ENCODE results near the gene PAPSS2.
A peak's percentile ranks its signal among the peaks of the same experiment; 100 is the strongest.
"Not testable (repeated sequence)": the region's sequence is repeated elsewhere in the genome, so short reads cannot be mapped to it uniquely, and the experiment has no call there.

PAPSS2 gene

DNA sequence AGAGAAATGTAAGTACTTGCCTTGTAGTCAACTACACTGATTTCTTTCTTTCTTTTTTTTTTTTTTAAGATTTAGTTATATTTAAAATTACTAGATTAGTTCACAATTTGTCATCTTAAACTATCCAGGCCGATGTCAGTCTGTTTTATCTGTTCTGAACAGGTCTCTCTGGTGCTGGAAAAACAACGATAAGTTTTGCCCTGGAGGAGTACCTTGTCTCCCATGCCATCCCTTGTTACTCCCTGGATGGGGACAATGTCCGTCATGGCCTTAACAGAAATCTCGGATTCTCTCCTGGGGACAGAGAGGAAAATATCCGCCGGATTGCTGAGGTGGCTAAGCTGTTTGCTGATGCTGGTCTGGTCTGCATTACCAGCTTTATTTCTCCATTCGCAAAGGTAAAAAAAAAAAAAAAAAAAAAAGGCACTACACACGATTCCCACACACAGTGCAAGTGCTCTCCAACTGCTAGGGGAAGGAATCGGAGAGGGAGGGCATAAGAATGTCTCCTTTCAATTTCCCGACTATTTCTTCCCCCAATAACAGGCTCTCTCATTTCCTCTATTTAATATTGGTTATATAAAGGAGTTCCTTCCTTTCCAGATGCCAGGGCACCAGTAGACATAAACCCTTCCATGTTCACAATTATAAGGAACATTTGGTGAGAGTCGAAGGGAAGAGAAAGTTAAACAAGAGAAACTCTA is 53.4 kb downstream of the PAPSS2 start:
- no peak for DNase-seq

DNA sequence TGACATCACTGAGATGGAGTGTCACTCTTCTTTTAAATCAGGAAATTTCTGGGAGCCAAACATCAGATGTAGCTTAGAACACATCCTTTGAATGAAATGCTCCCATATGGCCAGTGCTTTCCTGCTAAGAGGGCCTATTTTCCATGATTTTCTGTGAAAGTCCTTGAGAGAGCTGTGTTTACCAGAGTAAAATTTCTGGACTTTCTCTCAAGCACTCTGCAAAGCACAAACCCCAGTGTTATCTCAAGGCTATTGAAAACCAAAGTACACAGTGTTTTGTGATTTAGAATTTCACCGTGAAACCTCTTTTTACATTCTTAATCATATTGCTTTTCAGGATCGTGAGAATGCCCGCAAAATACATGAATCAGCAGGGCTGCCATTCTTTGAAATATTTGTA is 54.0 kb downstream of the PAPSS2 start:
- no peak for DNase-seq

DNA sequence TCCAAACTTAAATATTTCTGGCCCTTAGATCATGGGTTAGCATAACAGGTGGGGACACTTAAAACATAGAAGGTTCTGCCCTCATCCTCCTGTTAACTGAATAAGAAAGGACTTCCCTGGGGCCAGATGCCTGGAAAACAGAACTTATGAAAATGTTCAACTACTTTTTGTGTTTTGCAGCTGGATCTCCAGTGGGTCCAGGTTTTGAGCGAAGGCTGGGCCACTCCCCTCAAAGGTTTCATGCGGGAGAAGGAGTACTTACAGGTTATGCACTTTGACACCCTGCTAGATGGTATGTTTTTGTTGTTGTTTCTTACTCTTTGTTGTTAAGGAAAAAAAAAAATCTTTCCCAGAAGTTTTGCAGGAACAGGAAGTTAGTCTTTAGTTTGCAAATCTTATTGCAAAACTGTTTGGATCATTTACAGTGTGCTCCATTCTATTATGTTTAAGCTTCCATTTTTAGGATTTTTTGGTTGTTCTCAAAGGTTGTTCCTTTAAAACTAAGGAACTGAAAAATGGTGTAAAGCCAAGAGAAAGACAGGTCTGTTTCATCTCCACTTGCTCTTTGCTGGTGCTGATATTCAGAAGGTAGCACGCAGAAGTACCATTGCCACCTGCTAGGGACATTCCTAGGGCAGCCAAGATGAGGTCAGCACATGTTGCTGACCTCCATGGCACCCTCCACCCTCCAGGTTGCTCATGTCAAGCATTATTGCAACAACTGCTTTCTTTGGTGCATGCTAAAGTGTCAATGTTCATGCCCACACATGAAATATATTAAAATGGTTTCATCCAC is 56.1 kb downstream of the PAPSS2 start:
- no peak for DNase-seq

DNA sequence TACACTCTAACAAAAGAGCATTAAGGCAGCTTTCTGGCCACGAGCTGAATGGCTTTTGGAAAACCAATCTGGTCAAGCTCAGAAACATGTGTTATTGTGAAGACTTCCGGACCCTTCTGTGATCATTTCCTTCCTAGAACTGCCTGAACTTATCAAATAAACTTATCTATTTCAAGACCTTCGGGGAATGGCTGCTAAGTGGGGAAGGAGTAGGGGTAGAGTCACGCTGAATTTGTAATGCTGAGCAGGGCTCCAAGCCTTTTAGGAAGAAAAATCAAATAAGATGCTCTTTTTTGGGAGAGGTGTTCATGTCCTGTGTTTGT is 56.6 kb downstream of the PAPSS2 start:
- DNase-seq = no peak

DNA sequence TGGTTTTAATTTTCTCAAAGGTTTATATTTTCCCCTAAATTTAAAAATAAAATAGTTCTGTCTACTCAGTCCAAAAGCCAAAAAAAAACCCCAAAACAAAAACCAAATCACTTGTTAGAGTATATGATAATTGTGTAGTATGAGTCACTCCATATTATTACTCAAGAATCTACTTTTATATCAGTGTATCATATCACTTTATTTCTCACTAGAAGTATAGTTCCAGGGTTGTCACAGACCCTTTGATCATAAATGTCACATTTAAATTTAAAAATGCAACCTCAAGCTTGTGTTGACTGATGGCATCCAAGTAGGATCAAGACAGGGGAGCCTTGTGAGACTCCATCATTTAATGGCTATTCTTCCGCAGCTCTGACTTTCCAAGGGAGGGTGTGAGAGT is 61.0 kb downstream of the PAPSS2 start:
- no peak for DNase-seq

DNA sequence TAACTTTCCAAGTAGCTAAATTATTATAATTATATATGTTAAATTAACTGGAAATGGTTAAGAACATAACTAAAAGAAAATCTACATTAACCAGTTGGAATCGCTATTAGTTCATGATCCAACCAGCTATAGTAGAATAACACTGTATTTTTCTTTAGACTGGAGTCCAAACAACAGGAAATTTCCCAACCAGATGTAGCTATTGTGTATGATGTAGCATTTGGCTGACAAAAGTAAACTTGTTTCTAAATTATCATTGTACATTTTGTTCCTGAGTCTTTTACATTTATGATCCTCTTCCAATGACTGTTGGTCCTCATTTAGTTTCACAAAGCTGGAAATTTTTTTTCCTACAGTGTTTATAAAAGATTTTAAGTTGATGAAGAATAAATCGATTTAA is 62.1 kb downstream of the PAPSS2 start:
- no peak for DNase-seq

DNA sequence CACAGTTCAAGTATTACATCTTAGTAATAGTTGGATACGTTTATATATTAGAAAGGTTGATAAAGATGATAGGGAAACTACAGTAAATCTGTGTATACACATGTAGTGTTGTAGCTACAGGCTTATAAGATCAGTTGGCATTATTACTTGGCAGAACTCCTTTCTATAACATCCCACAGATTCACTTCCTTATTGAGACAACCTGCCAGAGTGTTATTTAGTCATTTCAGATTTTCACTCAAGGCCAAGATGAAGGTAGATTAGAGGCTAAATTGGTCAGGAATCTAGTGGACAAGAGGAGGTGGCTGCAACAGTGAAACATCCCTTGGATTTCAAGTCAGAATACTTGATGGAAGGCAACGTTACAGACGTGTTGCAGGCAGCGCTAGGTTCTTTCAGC is 63.0 kb downstream of the PAPSS2 start:
- DNase-seq = peak; percentile 13

DNA sequence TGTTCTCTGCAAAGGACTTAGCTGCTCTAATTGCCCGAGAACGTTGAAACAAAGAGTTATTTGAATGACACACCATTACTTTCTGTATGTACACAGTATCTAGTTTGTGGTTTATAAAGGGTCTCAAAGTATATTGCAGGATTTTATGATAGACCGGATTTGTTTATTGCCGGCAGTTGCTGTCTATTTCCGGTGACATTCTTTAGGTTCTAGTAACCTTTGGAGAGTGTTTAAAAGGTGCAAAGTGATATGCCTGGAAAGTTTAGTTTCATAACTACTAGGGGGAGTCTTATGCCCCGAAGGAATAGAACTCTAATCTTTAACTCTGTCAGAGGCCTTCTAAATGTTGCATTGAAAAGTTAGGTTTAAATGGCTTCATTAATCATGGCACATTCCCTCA is 63.8 kb downstream of the PAPSS2 start:
- DNase-seq = no peak

DNA sequence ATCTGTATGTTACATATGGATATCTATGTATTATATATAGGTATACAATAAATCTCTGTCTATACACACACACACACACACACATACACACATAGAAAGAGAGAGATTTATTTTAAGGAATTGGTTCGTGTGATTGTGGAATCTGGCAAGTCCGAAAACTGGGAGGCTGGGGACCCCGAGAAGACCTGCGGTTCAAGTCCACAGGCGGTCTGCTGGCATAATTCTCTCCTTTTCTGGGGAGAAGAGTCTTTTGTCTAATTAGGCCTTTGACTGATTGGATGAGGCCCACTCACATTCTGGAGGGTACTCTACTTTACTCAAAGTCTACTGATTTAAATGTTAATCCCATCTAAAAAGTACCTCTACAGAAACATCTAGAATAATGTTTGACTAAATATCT is 65.1 kb downstream of the PAPSS2 start:
- DNase-seq = no peak

DNA sequence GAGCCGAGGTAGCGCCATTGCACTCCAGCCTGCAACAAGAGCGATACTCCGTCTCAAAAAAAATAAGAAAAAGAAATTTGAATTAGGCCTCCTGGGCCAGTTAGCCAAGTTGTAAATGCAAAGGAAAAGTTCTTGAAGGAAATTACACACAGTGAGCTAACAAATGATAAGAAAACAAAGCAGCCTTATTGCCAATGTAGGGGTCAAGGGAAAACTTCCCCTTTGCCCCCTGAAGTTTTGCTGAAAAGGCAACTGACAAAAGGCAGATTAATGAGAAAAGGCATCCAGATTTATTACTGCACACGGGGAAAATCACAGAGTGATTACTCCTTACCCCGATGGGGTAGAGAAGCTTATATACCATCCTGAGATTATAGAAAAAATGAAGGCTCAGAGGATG is 70.3 kb downstream of the PAPSS2 start:
- DNase-seq = no peak

DNA sequence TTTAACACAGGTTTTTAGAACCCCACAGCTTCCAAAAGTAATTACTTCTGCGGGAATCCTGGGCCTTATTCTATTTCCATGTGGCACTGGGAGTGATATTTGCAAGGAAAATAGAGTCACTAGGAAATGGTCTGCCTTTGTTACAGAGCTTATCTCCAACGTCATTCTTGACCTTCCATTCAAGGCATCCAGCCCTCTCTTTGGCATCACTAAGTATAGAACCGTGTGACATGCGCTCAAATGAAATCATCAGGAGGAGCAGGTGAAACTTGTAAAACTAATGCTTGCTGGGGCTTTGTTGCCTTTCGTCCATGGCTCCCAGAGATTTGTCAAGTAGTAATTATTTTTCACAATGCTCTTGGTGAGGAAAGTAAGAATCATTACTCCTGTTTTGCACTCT is 73.4 kb downstream of the PAPSS2 start:
- DNase-seq = no peak

DNA sequence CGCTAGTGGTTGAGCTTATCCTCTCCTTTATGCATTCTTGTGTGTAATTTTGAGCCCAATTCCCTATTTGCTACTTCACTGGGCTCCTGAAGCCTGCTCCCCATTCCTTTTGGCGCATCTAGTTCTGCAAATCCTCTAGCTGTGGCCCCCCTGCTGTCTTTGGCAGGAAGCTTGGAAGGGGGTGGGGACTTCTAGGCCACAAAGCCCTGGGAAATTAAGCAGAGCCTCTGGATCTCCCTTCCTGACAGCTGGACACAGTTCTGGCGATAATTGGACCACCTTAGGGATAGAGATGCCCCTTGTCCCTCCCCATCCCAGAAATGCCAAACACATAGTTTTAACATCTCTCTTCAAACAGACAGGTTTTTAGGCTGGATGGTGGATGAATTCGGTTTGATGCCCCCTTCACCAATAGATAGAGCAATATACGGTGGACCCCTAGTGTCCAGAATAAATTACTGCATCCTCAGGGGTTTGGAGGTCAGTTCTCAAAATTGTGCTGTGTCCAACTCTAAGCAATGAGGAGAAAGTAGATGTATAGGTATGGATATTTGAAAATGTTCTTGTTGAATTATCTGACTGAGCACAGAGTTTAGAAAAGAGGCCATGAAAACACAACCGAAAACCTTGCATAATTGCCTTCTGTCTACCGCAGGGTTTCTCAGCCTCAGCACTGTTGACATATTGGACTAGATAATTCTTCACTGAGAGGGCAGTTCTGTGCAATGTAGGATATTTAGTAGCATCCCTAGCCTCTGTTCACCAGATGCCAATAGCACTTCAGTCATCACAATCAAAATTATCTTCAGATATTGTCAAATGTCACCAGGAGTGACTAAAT is 75.5 kb downstream of the PAPSS2 start:
- no peak for DNase-seq

DNA sequence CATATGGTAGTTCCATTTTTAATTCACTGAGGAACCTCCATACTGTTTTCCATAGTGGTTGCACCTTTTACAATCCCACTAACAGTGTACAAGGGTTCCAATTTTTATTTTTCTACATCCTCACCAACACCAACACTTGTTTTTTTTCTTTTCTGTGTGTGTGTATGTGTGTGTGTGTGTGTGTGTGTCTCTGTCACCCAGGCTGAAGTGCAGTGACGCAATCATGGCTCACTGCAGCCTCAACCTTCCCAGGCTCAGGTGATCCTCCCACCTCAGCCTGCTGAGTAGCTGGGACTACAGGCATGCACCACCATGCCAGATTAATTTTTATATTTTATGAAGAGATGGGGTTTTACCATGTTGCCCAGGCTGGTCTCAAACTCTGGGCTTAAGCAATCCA is 78.6 kb downstream of the PAPSS2 start:
- DNase-seq = not testable (repeated sequence)

DNA sequence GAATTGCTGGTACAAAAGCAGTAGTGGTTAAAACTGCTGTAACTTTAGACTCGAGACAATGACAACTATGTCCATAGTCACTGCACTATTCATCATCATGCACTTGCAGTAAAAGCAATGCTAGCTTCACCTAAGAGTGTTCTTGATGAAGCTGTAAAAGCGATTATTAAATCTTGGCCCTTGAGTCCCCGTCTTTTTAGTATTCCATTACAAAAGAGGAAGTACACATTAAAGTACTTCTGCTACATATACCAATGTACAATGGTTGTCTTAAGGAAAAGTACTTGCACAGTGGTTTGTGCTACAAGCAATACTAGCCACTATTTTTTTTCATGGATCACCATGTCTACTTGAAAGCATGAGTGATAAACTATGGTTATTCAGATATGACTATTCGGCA is 80.0 kb downstream of the PAPSS2 start:
- DNase-seq = peak; percentile 49

DNA sequence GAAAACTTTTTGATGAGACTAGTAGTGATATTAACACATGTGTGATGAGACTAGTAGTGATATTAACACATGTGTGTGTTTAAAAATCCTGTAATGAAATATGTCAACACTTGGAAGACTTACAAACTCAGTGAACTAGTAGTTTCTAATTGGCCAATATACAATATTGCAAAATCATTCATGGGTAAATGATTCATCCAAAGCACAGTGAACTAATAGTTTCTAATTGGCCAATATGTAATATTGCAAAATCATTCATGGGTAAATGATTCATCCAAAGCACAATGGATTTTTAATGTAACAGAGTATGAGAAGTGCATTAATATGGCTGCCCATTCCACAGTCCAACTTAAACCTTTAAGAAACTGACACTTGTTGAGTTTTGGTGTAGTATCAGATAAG is 80.6 kb downstream of the PAPSS2 start:
- peak; percentile 92 for DNase-seq

DNA sequence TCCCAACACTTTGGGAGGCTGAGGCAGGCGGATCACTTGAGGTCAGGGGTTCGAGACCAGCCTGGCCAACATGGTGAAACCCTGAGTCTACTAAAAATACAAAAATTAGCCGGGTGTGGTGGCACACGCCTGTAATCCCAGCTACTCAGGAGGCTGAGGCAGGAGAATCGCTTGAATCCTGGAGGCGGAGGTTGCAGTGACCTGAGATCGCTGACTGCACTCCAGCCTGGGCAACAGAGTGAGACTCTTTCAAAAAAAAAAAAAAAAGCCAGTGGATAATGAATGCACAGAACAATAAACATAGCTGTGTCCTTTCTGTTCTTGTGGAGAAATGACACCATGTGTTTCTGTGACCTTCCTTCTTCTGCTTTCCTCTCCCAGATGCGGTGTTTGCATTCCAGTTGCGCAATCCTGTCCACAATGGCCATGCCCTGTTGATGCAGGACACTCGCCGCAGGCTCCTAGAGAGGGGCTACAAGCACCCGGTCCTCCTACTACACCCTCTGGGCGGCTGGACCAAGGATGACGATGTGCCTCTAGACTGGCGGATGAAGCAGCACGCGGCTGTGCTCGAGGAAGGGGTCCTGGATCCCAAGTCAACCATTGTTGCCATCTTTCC is 83.4 kb downstream of the PAPSS2 start:
- DNase-seq = peak; percentile 83

DNA sequence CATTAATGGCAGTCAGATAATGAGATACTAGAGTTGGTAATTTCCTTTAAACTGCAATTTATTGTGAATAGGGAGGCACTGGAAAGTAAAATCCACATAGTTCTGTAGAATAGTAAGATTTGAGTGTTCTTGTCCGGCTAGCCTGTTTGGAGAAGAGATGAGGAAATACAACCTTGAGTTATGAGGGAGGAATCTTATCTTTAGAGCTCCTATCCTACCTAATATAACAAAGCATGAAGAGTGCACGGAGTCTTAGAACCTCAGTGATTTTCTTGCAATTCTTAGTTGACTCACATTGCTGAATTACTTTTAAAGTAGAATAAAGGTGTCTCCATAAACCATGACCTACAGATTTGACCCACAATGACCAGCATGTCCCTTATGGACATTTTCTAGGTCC is 84.9 kb downstream of the PAPSS2 start:
- DNase-seq = no peak

DNA sequence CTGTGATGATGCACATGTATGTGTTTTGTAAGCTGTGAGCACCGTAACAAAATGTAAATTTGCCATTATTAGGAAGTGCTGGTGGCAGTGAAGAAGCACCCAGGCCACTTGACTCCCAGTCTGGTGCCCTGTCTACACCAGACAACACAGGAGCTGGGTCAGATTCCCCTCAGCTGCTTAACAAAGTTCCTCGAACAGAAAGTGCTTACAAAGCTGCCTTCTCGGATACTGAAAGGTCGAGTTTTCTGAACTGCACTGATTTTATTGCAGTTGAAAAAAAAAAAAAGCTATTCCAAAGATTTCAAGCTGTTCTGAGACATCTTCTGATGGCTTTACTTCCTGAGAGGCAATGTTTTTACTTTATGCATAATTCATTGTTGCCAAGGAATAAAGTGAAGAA is 87.2 kb downstream of the PAPSS2 start:
- DNase-seq = no peak

DNA sequence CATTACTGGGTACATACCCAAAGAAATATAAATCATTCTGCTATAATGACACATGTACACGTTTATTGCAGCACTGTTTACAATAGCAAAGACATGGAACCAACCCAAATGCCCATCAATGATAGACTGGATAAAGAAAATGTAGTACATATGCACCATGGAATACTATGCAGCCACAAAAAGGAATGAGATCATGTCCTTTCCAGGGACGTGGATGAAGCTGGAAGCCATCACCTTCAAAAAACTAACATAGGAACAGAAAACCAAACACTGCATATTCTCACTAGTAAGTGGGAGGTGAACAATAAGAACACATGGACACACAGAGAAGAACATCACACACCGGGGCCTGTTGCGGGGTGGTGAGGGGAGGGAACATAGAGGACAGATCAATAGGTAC is 88.6 kb downstream of the PAPSS2 start:
- DNase-seq = not testable (repeated sequence)

DNA sequence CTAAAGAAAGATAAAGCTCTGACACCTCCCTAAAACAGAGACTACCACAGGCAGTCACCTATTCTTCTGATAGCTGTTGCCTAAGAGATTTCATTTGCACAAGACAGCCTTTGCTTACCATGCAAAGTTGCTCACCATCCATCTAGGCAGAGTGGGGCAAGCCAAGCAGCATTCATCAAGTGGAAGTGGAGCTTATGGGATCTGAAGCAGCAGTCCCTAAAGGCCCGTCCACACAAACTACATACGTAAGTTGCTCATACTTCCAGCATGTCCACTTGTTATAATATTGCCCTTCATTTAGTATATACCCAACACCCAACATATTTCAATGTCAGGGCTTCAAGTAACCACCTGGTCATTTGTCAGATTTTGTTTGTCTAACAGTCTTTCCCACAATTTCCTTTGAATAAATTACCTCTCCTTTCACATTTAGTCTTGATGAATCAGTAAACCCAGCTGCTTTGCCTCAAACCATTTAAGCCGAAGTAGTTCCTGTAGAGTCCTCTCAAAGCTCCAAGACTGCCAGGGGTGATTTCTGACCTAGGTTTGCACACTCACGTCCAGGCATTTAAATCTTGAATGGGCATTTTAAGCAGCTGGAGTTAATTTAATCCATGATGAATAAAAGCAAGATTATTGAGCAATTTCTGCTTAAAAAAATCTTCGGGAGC is 90.5 kb downstream of the PAPSS2 start:
- no peak for DNase-seq

DNA sequence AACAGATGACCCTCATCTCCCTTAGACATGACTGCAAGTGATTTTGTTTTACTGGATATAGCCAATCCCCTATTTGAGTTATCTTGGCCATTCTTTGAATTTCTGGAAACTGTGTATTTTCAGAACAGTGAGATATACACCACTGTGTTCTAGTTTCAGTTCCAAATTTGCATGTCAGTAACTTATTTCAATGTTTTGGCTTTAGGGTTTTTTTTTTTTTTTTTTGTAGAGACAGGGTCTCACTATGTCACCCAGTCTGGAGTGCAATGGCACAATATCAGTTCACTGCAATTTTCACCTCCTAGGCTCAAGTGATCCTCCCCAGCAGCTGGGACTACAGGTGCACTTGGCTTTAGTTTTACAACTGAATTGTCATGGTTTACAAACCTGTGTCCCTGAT is 91.1 kb downstream of the PAPSS2 start:
- DNase-seq = no peak

DNA sequence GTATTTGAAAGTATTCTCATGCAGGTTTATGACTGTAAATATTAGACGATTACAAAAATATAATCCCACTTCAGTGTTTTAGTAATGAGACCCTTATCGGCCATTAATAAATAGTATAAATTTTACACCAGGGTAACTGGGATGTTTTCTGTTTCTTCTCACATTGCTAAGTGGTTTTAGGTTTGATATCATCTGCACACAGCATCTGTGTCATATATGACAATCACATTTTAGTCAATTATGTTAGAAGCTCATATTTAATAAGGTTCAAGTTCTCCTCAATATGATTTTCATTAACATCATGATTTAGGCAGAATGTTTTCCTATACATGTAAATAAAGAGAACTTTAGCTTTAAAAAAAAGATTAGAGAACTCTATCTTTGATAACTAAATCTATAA is 91.6 kb downstream of the PAPSS2 start:
- no peak for DNase-seq

DNA sequence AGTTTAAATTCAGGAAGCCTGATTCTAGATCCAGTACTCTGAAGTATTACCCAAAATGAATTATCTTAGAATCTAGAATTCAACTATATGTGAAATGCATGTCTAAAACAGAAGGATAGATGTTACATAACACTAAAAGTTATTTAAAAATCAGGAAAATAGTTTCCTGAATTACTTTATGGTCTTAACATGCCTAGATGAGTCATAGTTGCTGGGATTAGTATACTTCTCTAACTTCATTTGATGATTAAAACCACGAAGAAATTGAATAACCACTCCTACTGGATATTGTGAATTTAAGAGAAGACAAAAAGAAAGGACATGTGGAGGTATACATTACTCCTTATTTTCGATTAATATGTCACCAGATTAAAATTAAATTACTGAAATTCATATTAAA is 92.9 kb downstream of the PAPSS2 start:
- DNase-seq = peak; percentile 27
